RCC 7860 (cell line): ENCODE measurements around the gene PTPRN2.
"Not testable (repeated sequence)": the region's sequence is repeated elsewhere in the genome, so short reads cannot be mapped to it uniquely, and the experiment has no call there.

Experiments
- DNase-seq: peaks from one replicate; pipeline ENCODE4 v3.0.0-alpha.2; 2015; ENCODE audit warnings: low spot score
- FAIRE-seq: peaks from 2 replicates; lab custom pipeline; 2012; peaks lifted over from hg19 to GRCh38; lab: Jason Lieb, UNC

The PTPRN2 gene

DNA sequence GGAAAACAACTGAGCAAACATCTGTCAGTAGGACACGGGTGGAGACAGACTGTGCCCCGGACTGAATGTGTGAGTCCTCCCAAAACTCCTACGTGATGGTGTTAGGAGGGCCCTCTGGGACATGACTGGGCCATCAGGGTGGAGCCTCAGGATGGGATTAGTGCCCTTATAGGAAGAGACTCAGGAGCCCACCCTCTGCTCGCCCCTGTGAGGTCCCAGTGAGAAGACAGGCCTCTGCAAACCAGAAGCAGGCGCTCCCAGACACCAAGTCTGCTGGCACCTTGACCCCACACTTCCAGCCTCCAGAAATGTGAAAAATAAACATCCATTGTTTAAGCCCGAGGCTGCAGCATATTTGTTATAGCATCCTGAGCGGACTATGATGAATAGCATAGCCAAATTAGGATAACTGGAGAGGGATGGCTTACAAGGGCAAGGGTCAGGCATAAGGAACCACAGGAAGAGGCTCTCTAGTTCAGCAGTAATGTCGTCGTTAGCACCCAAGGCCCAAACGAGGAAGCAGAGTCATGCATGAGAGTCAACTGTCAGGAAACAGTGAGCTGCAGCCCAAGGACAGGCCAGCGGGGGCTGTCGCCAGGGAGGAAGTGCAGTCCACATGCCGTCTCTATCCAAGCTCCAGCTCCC, 50.6 kb downstream of the PTPRN2 start:
- FAIRE-seq (no peak), DNase-seq (no peak)

DNA sequence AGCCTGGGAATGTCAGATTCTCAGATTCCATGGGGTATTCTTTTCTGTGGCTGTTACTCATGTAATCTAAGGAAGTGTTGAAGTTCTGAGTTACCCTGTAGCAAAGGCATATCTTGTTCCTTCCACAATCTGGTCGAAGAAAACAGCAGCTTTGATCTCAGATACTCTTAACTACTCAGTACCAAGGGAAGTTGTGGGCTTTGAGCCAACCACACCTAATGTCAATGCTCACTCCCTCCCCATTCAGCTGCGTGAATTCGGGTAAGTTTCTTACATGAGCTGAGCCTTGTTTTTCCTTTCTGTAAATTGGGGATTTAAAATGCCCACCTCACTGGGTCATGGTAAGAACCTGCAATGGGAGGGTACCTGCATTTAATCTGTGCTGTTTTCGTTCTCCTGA, 52.5 kb downstream of the PTPRN2 start:
- DNase-seq (no peak), FAIRE-seq (no peak)

DNA sequence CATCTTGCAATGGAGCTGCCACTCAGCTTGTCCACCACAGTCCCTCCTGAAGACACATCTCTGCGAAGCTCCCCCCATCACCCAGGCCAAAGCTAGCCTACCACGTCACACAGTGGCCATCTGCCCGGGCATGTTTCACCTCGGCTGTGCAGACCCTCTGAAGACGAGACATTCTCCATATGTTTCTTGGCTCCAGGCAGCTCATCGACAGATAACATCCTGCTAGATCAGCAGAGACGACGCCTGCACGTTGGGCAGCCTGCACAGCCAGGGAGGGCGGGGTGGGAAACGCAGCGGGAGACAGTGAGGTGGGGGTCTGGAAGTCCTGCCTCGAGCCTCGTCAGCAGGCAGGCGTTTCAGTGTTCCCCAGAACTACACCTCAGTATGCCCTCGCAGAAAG, 53.0 kb downstream of the PTPRN2 start:
- DNase-seq (no peak), FAIRE-seq (no peak)

DNA sequence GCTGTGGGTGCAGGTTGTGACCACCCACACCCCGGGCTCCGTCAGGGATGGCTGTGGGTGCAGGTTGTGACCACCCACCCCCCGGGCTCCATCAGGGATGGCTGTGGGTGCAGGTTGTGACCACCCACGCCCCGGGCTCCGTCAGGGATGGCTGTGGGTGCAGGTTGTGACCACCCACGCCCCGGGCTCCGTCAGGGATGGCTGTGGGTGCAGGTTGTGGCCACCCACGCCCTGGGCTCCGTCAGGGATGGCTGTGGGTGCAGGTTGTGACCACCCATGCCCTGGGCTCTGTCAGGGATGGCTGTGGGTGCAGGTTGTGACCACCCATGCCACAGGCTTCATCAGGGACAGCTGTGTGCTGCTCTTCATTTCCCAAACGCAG, 53.5 kb downstream of the PTPRN2 start:
- FAIRE-seq, DNase-seq: not testable (repeated sequence)

DNA sequence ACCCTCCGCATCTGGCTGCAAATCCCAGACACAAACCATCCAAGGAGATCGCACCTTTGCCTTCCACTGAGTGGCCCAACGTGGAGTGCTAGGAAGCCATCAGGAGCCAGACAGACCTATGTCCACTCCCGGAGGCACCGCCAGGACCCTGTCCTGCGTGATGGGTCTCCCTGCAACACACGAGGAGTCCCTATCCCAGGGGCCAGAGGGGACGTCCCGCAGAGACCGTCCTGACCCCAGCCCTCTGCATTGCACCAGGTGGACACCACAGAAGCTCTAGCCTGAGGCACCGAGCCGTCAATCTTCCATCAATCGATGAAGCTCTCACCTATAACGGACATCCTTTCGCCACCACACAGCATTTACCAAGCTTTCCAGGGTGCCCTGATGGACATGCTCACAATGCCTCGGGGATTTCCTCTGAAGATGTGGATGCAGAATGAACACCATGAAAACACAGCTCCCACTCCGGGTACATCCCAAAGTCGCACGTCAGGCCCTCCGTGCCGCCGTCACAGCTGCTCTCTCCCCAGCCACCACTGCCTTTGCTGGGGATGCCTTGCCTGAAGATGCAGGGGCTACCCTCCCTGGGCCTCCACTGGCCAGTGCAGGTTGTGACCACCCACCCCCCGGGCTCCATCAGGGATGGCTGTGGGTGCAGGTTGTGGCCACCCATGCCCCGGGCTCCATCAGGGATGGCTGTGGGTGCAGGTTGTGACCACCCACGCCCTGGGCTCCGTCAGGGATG, 54.1 kb downstream of the PTPRN2 start:
- no peak for FAIRE-seq
- DNase-seq = no peak

DNA sequence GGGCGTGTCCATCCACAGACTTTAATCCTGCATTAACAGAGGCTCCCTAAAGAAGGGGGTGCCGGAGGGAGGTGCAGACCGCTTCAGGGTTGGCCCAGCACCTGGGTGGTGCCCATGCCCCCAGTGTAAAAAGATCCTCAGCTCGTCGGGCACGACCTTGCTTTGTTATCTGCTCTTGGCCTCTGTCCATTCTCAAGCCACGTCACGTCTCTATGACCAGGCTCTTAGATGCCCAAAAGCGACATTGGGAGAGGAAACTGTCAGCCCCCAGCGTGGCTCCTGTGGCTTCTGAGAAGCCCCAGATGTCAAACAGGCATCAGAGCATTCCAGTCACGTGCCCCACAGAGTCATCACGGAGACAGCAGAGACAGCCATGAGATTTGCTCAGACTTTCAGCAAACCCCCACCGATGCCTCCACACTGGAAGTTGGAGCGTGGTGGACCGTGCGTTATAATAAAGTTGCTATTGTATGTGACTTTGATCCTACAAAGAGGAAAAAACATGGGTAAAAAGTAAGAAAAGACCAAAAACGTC, 55.5 kb downstream of the PTPRN2 start:
- FAIRE-seq (no peak), DNase-seq (no peak)

DNA sequence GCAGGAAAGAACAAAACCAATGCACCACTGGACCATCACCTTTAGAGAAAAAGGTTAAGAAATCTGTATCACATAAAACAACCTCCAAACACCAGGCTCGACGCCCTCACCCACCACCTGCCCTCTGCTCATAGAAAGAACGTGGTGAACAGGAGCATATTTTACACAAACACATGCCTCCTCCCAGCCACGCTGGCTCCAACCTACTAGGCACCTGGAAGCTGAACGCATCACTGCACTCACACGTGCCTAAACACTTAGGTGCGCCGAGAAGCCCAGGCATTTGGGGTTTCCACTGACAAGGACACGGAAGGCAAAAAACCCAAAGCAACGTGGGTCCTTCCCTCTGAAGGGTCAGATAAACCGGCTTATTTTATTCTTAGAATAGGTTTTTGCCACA, 56.0 kb downstream of the PTPRN2 start:
- FAIRE-seq = no peak

DNA sequence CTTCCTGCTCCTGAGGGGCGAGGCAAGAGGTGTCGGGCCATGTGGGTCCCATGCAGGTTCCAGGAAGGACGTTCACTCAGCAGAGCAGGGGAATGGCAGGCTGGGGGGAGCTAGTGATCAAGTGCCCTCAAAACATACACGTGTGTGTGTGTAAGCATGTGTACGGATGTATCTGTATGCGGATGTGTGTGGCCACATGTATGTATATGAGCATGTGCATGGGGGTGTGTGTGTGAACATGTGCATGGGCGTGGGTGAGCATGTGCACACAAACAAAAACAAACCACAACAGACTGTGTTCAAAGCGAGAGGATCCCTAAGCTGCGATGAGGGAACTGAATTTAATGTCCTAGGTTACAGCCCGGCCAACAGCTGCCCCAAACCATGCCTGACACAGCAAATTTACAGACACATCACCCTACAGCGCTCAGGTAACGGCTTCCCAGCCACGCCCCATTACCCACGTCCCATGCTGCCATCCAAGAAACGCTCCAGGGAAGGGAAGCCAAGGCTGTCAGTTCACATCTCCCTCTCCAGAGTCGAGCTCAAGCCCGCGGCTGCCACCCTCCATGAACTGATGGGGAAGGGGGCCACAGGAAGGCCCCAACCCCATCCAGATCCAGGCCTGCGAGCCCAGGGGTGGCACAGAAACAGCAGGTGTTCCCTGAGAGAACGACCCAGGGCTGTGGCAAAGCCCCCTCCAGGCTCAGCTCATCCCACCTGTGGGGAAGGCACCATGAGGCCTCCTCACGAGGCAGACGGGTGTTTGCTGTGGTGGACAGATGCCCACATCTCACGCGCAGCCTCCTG, 56.6 kb downstream of the PTPRN2 start:
- no peak for DNase-seq
- no peak for FAIRE-seq

More for the DNA sequence above, 56.0 kb downstream of the PTPRN2 start:
- no peak for DNase-seq

DNA sequence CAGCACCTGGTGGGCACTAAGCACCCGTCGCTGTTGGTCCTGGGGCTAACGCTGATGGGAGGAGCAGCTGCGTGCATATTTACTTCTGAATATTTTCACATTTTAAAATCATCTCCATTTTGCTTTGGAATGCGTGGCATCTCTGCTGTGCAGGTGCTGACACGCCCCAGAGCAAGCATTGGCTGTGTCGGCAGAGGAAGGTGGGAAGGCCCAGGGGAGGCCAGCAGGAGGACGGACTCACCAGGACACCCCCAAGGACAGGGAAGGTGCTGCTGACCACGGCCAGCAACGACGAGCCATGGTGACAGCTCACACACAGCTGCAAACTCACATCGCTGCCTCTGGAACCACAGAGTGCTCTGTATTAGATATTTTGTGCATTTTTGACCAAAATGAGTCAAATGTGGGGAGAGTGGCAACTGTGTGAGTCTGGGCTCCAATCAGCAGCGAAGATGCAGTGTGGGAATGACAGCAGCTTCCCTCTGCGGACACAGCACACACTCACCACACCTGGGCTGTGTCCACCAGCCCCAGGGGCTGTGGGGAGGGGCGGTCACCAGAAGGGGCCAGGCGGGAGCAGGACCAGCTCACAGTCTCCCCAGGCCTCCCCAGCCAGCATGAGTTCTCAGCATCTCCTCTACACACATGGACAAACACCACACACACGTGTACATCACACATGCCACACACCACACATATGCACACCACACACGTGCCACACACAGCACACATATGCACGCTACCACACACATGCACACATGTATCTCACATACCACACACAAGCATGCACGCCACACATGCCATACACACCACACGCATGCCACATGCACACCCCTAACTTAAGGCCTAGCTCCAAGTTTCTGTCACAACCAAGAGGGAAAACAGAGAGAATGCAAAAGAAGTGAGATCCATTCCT, 58.2 kb downstream of the PTPRN2 start:
- FAIRE-seq = no peak
- no peak for DNase-seq

DNA sequence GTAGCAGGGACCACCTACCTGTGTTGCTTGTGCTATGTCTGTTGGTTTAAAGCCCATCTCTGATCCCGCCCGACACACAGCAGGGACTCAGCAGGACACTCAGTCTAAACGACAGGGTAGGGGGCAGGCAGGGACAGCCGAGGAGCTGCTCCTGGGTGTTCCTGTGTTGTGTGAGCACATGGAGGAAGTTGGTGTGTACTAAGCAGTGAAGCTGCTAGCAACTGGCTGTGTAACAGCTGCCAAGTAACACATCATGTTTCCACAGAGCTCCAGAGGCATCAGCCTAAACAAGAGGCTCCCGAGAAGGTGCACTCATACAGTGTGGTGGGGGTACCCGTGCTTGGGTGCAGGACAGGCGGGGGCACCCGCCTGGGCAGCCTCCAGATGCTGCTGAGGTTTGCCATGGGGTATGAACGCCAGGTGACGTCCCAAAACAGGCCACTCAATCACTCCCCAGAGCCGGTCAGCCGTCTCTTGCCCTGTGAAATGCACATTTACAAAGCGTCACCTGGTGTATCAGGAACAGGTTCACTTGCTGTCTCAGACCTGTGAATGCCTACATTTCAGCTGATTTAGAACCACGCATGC, 59.6 kb downstream of the PTPRN2 start:
- DNase-seq (no peak), FAIRE-seq (no peak)

DNA sequence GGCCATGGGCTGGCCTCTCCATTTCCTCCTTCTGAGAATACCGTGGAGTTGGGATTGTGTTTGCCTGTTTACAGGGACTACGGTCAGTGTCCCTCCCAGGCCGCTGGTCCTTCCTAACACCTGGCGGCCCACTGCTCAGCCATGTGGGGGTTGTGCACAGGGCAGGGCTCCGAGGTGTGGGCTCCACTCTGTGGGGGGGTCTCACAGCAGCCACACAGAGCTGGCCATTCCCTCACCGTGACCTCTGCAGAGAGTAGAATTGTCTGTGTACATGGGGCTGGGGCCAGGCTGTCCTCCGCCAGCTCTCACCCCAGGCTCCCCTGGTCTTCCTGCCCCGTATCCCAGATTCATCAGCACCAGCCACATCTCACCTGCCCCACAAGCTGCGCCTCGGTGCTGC, 60.1 kb downstream of the PTPRN2 start:
- no peak for DNase-seq
- no peak for FAIRE-seq

DNA sequence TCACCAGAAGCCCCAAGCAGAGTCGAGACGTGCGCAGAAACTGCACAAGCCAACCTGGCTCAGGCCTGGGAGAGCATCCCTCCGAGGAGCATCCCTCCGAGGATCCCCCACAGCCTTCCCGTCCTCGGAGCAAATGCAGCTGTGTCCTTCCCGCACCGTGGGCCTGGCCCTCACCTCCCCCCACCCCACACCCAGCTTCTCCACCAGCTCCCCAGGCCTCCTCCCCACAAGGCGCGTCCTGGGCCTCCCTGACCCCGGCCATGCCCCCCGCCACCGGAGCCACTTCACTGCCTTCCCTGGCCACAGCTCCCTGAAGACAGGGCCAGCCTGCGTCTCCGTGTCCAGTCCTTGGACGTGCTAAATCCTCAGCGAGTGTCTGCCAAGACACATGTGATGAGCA, 60.6 kb downstream of the PTPRN2 start:
- FAIRE-seq (no peak), DNase-seq (no peak)

DNA sequence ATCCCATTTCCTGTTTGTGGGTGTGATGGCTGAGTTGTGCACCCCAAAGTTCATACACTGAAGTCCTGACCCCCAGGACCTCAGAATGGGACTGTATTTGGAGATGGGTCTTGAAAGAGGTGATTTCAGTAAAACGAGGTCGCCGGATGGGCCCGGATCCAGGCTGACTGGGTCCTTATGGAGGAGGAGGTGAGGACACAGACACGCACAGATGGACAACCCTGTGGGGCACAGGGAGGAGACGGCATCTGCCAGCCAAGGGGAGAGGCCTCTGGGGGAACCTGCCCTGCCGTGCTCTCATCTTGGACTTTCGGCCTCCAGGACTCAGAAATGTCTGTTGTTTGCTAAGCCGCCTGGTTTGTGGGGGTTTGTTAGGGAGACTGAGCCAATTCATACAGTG, 61.1 kb downstream of the PTPRN2 start:
- FAIRE-seq = no peak
- no peak for DNase-seq

DNA sequence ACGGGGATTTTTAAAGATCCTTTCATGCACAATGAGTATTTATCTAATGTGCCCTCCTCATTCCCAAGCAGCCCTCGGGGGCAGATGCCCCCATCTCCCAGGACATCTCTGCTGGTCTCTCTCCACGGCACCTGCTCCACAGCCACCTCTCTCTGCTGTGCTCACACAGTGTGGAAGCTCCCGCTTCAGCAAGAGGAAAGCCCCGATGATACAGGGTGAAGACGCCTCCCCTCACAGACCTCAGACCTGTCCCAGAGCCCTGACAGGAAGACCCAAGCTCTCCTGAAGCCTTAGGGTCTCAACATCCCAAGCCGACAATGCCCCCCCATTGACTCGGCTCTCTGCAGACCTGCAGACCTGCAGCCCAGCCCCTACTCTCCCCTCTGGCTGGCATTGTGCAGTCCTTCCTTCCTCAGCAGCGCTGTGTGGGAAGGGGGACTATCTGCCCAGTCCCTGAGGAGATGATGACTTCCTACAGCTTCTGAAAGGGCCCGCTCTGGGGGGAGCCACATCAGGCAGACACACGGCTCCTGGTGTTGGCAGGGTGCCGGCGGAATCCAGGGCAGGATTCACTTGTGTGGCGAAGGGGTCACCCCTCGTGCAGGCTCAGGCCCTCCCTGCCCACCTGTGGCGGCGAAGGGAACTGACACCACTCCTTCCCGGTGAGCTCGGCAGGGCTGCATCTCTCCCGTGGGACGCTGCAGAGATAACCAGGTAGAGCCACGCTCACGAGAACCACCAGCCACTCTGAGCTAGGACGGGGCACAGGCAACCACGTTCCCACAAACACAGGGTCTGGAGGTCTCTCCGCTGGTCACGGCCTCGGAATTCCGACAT, 61.8 kb downstream of the PTPRN2 start:
- no peak for DNase-seq
- FAIRE-seq = no peak

DNA sequence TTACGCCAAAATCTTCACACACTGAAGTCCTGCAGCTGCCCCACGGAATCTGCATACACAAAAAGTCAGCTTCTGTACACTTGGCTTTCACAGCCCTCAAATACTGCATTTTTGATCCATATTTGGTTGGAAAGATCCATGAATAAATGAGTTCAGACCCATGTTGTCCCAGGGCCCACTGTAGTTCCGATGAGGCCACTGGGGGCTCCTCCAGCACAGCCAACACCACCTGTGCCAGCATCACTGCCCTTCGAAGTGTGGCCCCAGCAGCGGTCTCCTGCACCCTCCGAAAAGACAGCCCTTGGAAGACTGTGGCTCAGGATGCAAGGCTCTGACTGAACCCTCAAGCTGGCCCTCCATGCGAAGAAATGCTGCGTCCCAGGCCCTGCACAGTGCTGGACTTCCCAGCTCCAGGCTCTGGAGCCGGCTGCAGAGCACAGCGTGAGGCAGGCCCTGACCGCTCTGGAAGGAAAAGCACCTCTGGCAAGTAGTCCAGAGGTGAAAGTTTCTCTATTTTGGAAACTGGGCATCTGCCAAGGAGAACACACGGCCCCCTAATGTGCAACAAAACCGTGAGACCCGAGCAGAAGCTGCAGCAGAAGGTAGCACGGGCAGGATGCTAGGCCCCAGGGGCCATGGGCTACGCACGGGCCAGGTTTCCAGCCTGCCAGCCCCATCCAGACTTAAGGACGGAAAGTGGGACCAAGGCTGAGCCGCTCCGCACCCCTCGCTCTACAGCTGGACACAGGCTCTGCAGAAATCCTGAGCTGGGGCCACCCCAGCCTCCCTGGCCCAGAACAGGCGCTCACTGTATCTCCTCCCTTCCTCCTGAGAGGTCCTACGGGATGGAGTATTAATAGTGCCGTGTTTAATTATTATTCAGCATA, 62.6 kb downstream of the PTPRN2 start:
- no peak for DNase-seq
- no peak for FAIRE-seq

DNA sequence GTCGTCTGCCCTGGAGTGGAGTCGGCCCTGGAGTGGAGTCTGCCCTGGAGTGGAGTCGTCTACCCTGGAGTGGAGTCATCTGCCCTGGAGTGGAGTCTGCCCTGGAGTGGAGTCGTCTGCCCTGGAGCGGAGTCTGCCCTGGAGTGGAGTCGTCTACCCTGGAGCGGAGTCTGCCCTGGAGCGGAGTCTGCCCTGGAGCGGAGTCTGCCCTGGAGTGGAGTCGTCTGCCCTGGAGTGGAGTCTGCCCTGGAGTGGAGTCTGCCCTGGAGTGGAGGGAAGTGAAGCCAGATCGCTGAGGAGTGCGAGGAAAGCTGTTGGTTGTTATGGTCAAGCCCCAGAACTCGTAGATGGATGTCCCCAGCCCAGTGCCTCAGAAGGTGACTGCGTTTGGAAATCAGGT, 63.3 kb downstream of the PTPRN2 start:
- FAIRE-seq, DNase-seq: not testable (repeated sequence)

DNA sequence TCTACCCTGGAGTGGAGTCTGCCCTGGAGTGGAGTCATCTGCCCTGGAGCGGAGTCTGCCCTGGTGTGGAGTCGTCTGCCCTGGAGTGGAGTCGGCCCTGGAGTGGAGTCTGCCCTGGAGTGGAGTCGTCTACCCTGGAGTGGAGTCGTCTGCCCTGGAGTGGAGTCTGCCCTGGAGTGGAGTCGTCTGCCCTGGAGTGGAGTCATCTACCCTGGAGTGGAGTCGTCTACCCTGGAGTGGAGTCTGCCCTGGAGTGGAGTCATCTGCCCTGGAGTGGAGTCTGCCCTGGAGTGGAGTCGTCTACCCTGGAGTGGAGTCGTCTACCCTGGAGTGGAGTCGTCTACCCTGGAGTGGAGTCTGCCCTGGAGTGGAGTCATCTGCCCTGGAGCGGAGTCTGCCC, 63.7 kb downstream of the PTPRN2 start:
- FAIRE-seq, DNase-seq: not testable (repeated sequence)

DNA sequence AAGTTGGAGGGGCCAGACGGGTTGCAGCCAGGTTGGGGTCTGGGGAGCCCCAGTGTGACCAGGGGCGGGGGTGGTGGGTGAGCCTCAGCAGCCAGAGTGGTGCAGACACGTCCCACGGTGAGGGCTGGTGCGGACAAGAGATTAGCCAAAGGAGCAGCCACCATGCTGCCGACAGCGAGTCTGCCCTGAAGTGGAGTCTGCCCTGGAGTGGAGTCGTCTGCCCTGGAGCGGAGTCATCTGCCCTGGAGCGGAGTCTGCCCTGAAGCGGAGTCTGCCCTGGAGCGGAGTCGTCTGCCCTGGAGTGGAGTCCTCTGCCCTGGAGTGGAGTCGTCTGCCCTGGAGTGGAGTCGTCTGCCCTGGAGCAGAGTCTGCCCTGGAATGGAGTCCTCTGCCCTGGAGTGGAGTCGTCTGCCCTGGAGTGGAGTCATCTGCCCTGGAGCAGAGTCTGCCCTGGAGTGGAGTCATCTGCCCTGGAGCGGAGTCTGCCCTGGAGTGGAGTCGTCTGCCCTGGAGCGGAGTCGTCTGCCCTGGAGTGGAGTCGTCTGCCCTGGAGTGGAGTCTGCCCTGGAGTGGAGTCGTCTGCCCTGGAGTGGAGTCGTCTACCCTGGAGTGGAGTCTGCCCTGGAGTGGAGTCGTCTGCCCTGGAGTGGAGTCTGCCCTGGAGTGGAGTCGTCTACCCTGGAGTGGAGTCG, 64.3 kb downstream of the PTPRN2 start:
- not testable (repeated sequence) for DNase-seq, FAIRE-seq
